Endothelial cell of umbilical vein (primary cell): ENCODE data around the gene NOSIP. TPM values are rescaled to one million over a fixed set of nuclear protein-coding genes. Genes with fewer than 3 reads are reported as not detected.

Experiments
- BruUV-seq: library from RNA; stranded (reverse); fragments of 400-500 nt; replicated peaks from 2 replicates; lab custom pipeline; 2021; lab: Mats Ljungman, UMichigan
- CTCF ChIA-PET: fragments of 300-600, 350-600 bp; sonication (Branson Sonifier 250); formaldehyde crosslinking; loops from one replicate; lab custom pipeline; 2021; ENCODE audit warnings: antibody characterized with exemption, inconsistent platforms; lab: Charles Lee
- POLR2A ChIA-PET: fragments of 300-600, 350-600 bp; sonication (Branson Sonifier 250); formaldehyde crosslinking; loops from one replicate; lab custom pipeline; 2021; ENCODE audit warnings: antibody characterized with exemption, inconsistent platforms; lab: Charles Lee
- DNase-seq: peaks from one replicate; pipeline ENCODE4 v3.0.0-alpha.2; 2011; ENCODE audit warnings: low read depth, low spot score
- FAIRE-seq: peaks from 2 replicates; lab custom pipeline; 2011; peaks lifted over from hg19 to GRCh38; lab: Jason Lieb, UNC
- H2AFZ ChIP-seq: 2 replicates; pipeline ENCODE4 v1.6.0; 2012; ENCODE audit warnings: low read depth, low read length, control low read depth, inconsistent platforms
- H3K27ac ChIP-seq: 2 replicates; pipeline ENCODE4 v1.5.1; 2011; ENCODE audit warnings: low read depth, mild to moderate bottlenecking, control low read depth, low read length, moderate library complexity; ENCODE audit not compliant: insufficient read depth
- H3K27me3 ChIP-seq, 2 experiments: 2 replicates each; pipeline versions ENCODE4 v1.6.0 to v1.6.1; 2011; ENCODE audit warnings: low read length in 2 of 2, mixed read lengths in 1 of 2; ENCODE audit not compliant: control insufficient read depth in 2 of 2, insufficient read depth in 2 of 2
- H3K36me3 ChIP-seq, 2 experiments: 2 replicates in 1 of 2; 3 replicates in 1 of 2; pipeline ENCODE4 v1.5.1; 2011; ENCODE audit warnings: low read length in 2 of 2, mild to moderate bottlenecking in 1 of 2, moderate library complexity in 1 of 2; ENCODE audit not compliant: control insufficient read depth in 2 of 2, insufficient read depth in 2 of 2; ENCODE audit errors: extremely low read depth in 1 of 2
- H3K4me1 ChIP-seq: 3 replicates; pipeline ENCODE4 v1.5.1; 2011; ENCODE audit warnings: mild to moderate bottlenecking, low read length; ENCODE audit not compliant: control insufficient read depth, insufficient read depth; ENCODE audit errors: extremely low read depth
- H3K4me2 ChIP-seq: 2 replicates; pipeline ENCODE4 v1.6.1; 2011; ENCODE audit warnings: low read length, control low read depth, mixed read lengths; ENCODE audit not compliant: insufficient read depth
- H3K4me3 ChIP-seq, 3 experiments: fragments of 200-600 bp in 1 of 3; sonication (generic), shearing (Covaris generic) in 1 of 3; replicated peaks in 1 of 3; 2 replicates each; pipeline ENCODE4 v1.5.1; 2011 to 2016; ENCODE audit warnings: control low read depth in 3 of 3, low read length in 3 of 3, mild to moderate bottlenecking in 2 of 3, inconsistent platforms in 1 of 3, low read depth in 1 of 3, moderate library complexity in 1 of 3; ENCODE audit not compliant: insufficient read depth in 1 of 3
- H3K79me2 ChIP-seq: 2 replicates; pipeline ENCODE4 v1.6.0; 2012; ENCODE audit warnings: low read length, inconsistent platforms; ENCODE audit not compliant: control insufficient read depth, insufficient read depth
- H3K9ac ChIP-seq: replicated peaks from 2 replicates; pipeline ENCODE3; 2011; ENCODE audit warnings: low read length, control low read depth; ENCODE audit not compliant: insufficient read depth; ENCODE audit errors: extremely low read depth
- H3K9me1 ChIP-seq: replicated peaks from 3 replicates; pipeline ENCODE4 v1.6.0; 2011; ENCODE audit warnings: mild to moderate bottlenecking, low read length; ENCODE audit not compliant: control insufficient read depth, insufficient read depth; ENCODE audit errors: extremely low read depth
- H3K9me3 ChIP-seq: replicated peaks from 2 replicates; pipeline ENCODE4 v1.5.1; 2012; ENCODE audit warnings: low read length, inconsistent platforms; ENCODE audit not compliant: control insufficient read depth, insufficient read depth
- H4K20me1 ChIP-seq: replicated peaks from 2 replicates; pipeline ENCODE3; 2011; ENCODE audit warnings: mild to moderate bottlenecking, low read length; ENCODE audit not compliant: control insufficient read depth, insufficient read depth; ENCODE audit errors: extremely low read depth
- EZH2 ChIP-seq: IDR thresholded peaks from 2 replicates; pipeline ENCODE4 v1.6.1; 2012; ENCODE audit warnings: borderline replicate concordance, low read depth, mild to moderate bottlenecking, moderate library complexity, low read length, inconsistent platforms; ENCODE audit not compliant: severe bottlenecking
- FOS ChIP-seq: IDR thresholded peaks from 2 replicates; pipeline ENCODE4 v1.6.1; 2011; ENCODE audit warnings: mild to moderate bottlenecking, low read length, moderate library complexity, borderline replicate concordance; ENCODE audit not compliant: insufficient read depth
- GATA2 ChIP-seq: IDR thresholded peaks from 2 replicates; pipeline ENCODE4 v1.7.0; 2011; ENCODE audit warnings: low read depth, mild to moderate bottlenecking, moderate library complexity, mixed read lengths, low read length; ENCODE audit not compliant: insufficient read length, insufficient read depth
- JUN ChIP-seq: IDR thresholded peaks from 2 replicates; pipeline ENCODE4 v1.6.1; 2011; ENCODE audit warnings: borderline replicate concordance, low read depth; ENCODE audit not compliant: insufficient read length, insufficient read depth
- MYC ChIP-seq: IDR thresholded peaks from one replicate; pipeline ENCODE4 v1.6.1; 2011; ENCODE audit warnings: mild to moderate bottlenecking, low read depth, low read length
- POLR2A ChIP-seq: IDR thresholded peaks from 2 replicates; pipeline ENCODE4 v1.6.1; 2012; ENCODE audit warnings: low read depth, mild to moderate bottlenecking, control low read depth, low read length
- POLR2AphosphoS5 ChIP-seq: IDR thresholded peaks from 2 replicates; pipeline ENCODE4 v1.6.1; 2012; ENCODE audit warnings: low read depth, mild to moderate bottlenecking, control low read depth, low read length, moderate library complexity; ENCODE audit not compliant: insufficient read depth
- dilution Hi-C: fragments of 300-500 bp; cut with MboI; formaldehyde crosslinking; loops from one replicate; pipeline ENCODE4 v1.15.0; 2019; ENCODE audit warnings: low sequenced_read_pairs; ENCODE audit not compliant: extremely low pct_ligation_motif_present
- intact Hi-C: fragments of 100-400 bp; cut with micrococcal nuclease; formaldehyde crosslinking; loops from one replicate; pipeline ENCODE4 v1.10.0; 2022
- polyA plus RNA-seq, 4 experiments: library from polyadenylated mRNA; depleted of rRNA in 3 of 4; stranded (reverse) in 3 of 4; unstranded in 1 of 4; fragments of >200 nt; gene quantifications; 2 replicates each; pipeline versions ENCODE4 v1.2.1 to v1.2.3, GENCODE V29; 2011 to 2012; ENCODE audit warnings: missing spikeins in 1 of 4
- total RNA-seq: library from RNA; stranded (reverse); gene quantifications from 2 replicates; pipeline ENCODE4 v1.2.3, GENCODE V29; 2021
- TF ChIP-seq, protein P1 (sequence below), 2 donors: IDR thresholded peaks; 1 replicate in 1 of 2; 2 replicates in 1 of 2; pipeline ENCODE4 v1.5.1; 2011; ENCODE audit warnings: low read length in 2 of 2, mild to moderate bottlenecking in 2 of 2, moderate library complexity in 2 of 2, control low read depth in 1 of 2, inconsistent platforms in 1 of 2, low read depth in 1 of 2; ENCODE audit not compliant: insufficient read depth in 1 of 2; ENCODE audit errors: extremely low read depth in 1 of 2
- TF ChIP-seq, protein P2 (sequence below): IDR thresholded peaks from 2 replicates; pipeline ENCODE4 v1.6.1; 2011; ENCODE audit not compliant: insufficient read depth, insufficient read length

Gene NOSIP
- total and polyA plus RNA-seq, 2 donors (not counting 3 experiments of a cell fraction or from before 2014, with no cell fraction given): 77.5 to 128 TPM

DNA sequence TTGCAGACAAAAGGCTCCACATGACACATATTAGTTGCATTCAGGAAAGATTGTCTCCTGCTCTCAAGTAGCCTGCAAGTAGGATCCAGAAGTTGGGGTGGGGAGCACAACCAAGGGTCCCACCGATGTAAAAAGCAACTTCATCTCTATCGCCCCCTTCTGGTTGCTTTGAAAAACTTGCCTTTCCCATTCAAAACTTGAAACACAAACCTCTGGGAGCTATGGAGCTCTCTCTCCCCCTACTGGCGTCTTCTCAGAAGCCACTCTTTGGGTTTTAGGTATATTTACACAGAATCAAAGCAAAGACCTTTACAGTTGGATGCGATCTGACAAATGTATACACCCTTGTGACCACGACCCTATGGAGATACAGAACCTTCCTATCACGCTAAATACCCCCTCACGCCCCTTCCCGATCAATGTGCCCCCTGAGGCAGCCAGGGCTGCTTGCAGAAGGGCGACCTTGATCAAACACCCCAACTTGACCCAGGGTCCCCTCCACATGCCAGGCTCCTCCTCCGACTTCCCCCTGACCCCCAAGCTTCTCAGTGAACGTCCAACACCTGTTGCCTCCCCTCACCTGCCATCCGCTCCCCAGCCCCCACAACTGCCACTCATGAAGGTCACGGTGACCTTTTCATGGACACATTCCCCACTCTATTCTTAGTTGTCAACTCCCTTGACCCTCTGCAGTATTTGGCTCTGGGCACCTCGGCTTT is 10.1 kb downstream of the NOSIP start:
- BruUV-seq: no TSS peak
- H3K4me1 ChIP-seq: no peaks in the 10 kb centered on the region
- no peaks in the 10 kb centered on the region for H3K9me1 ChIP-seq
- no peaks in the 10 kb centered on the region for H4K20me1 ChIP-seq
- DNase-seq (peak; percentile 80), FAIRE-seq (peak; percentile 97)
- intact Hi-C loops (loop anchor here (1.0 to 2.0 kb wide), 3 partner anchors 15 to 67 kb away; no protein-coding TSS in a partner anchor), dilution Hi-C loops (no loop called here)
- ChIA-PET CTCF (interaction anchor here (0.6 to 4.6 kb wide), 37 partner anchors 10 to 110 kb away, joined by 3 to 51 read pairs (median 4); partner anchors contain the start of genes FCGRT, NOSIP, PRMT1 and PRRG2), POLR2A (interaction anchor here (0.6 to 1.0 kb wide), 4 partner anchors 10 to 95 kb away, joined by 3 to 12 read pairs (median 4); partner anchors contain the start of genes BCL2L12, IRF3, NOSIP and RCN3)
- H3K9me3 ChIP-seq: no peaks in the 10 kb centered on the region
- no peak overlapping the region for H2AFZ ChIP-seq
- H3K4me2 ChIP-seq: no peak overlapping the region
- H3K9ac ChIP-seq: no peak overlapping the region
- H3K27ac ChIP-seq: no peak overlapping the region
- H3K4me3 ChIP-seq: no peak overlapping the region
- H3K79me2 ChIP-seq: peaks cover 47% of the 10 kb centered on the region
- H3K36me3 ChIP-seq: peaks cover 2 to 9% of the 10 kb centered on the region in 2 experiments
- no peak for TF ChIP-seq FOS
- TF ChIP-seq, protein P1, sequence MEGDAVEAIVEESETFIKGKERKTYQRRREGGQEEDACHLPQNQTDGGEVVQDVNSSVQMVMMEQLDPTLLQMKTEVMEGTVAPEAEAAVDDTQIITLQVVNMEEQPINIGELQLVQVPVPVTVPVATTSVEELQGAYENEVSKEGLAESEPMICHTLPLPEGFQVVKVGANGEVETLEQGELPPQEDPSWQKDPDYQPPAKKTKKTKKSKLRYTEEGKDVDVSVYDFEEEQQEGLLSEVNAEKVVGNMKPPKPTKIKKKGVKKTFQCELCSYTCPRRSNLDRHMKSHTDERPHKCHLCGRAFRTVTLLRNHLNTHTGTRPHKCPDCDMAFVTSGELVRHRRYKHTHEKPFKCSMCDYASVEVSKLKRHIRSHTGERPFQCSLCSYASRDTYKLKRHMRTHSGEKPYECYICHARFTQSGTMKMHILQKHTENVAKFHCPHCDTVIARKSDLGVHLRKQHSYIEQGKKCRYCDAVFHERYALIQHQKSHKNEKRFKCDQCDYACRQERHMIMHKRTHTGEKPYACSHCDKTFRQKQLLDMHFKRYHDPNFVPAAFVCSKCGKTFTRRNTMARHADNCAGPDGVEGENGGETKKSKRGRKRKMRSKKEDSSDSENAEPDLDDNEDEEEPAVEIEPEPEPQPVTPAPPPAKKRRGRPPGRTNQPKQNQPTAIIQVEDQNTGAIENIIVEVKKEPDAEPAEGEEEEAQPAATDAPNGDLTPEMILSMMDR (IDR thresholded peaks at IDR 0.05; ENCODE audit: extremely low read depth in 1 of 2, insufficient read depth in 1 of 2, low read depth in 1 of 2, low read length in 2 of 2): peak; percentile 94 to 99
- no peak for TF ChIP-seq MYC
- no peak for TF ChIP-seq POLR2A
- TF ChIP-seq, protein P2, sequence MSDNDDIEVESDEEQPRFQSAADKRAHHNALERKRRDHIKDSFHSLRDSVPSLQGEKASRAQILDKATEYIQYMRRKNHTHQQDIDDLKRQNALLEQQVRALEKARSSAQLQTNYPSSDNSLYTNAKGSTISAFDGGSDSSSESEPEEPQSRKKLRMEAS: no peak
- TF ChIP-seq GATA2: no peak
- TF ChIP-seq EZH2: no peak
- TF ChIP-seq JUN: no peak
- TF ChIP-seq POLR2AphosphoS5: peak; percentile 35
- H3K27me3 ChIP-seq: no peaks in the 10 kb centered on the region
